PFSK-1 (cell line): Measurements from ENCODE around the gene RXFP4.

Experiments used
- POLR2AphosphoS5 ChIP-seq: IDR thresholded peaks from 2 replicates; pipeline ENCODE4 v1.6.1; 2012; ENCODE audit warnings: low read depth, mild to moderate bottlenecking, control low read depth, low read length, moderate library complexity
- SIN3A ChIP-seq: IDR thresholded peaks from 2 replicates; pipeline ENCODE4 v1.6.1; 2012; ENCODE audit warnings: mild to moderate bottlenecking, low read length, moderate library complexity, borderline replicate concordance; ENCODE audit not compliant: insufficient read depth

- TF ChIP-seq POLR2AphosphoS5 (peak; percentile 60; the same call in 1 of the 2 replicates), SIN3A (no peak)
These were observed 10.0 kb upstream of the RXFP4 start for GRCh38 chr1:155931332-155932038.
